ENCODE results near the gene PCDHGA9.
"Not testable (repeated sequence)": the region's sequence is repeated elsewhere in the genome, so short reads cannot be mapped to it uniquely, and the experiment has no call there.

The PCDHGA9 gene

GRCh38 chr5:141399555-141400258 is 2.9 kb upstream of the PCDHGA9 start:
- DNase-seq (ENCODE audit: insufficient read length, low spot score) (no peak), FAIRE-seq (no peak)
- TF ChIP-seq, protein P1, sequence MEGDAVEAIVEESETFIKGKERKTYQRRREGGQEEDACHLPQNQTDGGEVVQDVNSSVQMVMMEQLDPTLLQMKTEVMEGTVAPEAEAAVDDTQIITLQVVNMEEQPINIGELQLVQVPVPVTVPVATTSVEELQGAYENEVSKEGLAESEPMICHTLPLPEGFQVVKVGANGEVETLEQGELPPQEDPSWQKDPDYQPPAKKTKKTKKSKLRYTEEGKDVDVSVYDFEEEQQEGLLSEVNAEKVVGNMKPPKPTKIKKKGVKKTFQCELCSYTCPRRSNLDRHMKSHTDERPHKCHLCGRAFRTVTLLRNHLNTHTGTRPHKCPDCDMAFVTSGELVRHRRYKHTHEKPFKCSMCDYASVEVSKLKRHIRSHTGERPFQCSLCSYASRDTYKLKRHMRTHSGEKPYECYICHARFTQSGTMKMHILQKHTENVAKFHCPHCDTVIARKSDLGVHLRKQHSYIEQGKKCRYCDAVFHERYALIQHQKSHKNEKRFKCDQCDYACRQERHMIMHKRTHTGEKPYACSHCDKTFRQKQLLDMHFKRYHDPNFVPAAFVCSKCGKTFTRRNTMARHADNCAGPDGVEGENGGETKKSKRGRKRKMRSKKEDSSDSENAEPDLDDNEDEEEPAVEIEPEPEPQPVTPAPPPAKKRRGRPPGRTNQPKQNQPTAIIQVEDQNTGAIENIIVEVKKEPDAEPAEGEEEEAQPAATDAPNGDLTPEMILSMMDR (IDR thresholded peaks at IDR 0.05; ENCODE audit: insufficient read depth, missing control alignments): no peak

DNA sequence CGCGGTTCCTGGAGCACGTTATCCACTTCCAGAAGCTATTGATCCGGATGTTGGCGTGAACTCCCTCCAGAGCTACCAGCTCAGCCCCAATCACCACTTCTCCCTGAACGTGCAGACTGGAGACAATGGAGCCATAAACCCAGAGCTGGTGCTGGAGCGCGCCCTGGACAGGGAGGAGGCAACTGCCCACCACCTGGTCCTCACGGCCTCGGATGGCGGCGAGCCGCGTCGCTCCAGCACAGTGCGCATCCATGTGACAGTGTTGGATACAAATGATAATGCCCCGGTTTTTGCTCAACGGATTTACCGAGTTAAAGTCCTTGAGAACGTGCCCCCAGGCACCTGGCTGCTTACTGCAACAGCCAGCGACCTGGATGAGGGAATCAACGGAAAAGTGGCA is 809 bp downstream of the PCDHGA9 start:
- DNase-seq (ENCODE audit: insufficient read length, low spot score) (no peak), FAIRE-seq (no peak)
- TF ChIP-seq, protein P1 (IDR thresholded peaks at IDR 0.05; ENCODE audit: insufficient read depth, missing control alignments): no peak

DNA sequence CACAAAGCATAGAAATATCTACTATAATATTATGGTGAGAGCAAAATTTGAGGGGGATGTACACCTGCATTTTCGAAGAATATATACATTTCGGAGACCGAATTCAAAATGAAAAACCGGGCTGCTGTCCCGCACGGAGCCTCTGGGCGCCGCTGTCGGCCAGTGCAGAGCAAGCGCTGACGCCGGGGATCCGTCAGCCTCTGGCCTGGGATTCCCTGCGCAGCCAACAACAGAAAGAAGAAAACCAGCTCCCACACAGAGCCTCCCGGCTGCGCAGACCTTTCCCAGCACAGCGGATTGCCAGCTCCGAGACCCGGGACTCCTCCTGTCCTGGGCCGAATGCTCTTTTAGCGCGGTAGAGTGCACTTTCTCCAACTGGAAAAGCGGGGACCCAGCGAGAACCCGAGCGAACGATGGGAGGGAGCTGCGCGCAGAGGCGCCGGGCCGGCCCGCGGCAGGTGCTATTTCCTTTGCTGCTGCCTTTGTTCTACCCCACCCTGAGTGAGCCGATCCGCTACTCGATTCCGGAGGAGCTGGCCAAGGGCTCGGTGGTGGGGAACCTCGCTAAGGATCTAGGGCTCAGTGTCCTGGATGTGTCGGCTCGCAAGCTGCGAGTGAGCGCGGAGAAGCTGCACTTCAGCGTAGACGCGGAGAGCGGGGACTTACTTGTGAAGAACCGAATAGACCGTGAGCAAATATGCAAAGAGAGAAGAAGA is 5.4 kb downstream of the PCDHGA9 start, which contains the start of gene PCDHGB6:
Gene PCDHGB6 (plus strand): TSS at position 232 of the 716 bp plus-strand sequence. CDS start 182 bp downstream, at position 414.
- FAIRE-seq; DNase-seq (ENCODE audit: insufficient read length, low spot score): not testable (repeated sequence)

DNA sequence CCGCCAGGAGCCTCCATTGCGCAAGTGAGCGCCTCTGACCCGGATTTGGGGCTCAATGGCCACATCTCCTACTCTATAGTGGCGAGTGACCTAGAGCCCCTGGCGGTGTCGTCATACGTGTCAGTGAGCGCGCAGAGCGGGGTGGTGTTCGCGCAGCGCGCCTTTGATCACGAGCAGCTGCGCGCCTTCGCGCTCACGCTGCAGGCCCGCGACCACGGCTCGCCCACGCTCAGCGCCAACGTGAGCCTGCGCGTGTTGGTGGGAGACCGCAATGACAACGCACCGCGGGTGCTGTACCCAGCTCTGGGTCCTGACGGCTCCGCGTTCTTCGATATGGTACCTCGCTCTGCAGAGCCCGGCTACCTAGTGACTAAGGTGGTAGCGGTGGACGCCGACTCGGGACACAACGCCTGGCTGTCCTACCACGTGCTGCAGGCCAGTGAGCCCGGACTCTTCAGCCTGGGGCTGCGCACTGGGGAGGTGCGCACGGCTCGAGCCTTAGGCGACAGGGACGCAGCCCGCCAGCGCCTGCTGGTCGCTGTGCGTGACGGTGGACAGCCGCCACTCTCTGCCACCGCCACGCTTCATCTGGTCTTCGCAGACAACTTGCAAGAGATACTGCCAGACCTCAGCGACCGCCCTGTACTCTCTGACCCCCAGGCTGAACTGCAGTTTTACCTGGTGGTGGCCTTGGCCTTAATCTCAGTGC is 7.2 kb downstream of the PCDHGA9 start:
- DNase-seq (ENCODE audit: insufficient read length, low spot score): no peak
- TF ChIP-seq, protein P1 (IDR thresholded peaks at IDR 0.05; ENCODE audit: insufficient read depth, missing control alignments): no peak
- no peak for FAIRE-seq

DNA sequence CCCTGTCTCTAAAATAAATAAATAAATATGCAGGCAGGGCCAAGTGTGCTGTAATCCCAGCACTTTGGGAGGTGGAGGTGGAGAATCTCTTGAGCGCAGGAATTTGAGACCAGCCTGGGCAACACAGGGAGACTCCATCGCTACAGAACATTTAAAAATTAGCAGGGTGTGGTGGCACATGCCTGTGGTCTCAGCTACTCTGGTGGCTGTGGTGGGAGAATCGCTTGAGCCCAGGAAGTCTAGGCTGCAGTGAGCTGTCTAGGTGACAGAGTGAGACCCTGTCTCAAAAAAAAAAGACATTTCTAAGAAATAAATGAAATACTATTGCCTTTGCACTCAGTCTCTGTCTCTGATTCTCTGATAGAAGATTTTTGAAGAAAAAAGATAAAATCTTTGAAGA is 9.0 kb downstream of the PCDHGA9 start:
- FAIRE-seq (no peak), DNase-seq (ENCODE audit: insufficient read length, low spot score) (no peak)
- TF ChIP-seq, protein P1 (IDR thresholded peaks at IDR 0.05; ENCODE audit: insufficient read depth, missing control alignments): no peak

- no peak for DNase-seq (ENCODE audit: insufficient read length, low spot score)
- TF ChIP-seq, protein P1 (IDR thresholded peaks at IDR 0.05; ENCODE audit: insufficient read depth, missing control alignments): no peak
- FAIRE-seq: no peak
Observed at GRCh38 chr5:141412854-141413539, 10.4 kb downstream of the PCDHGA9 start, which contains the start of gene PCDHGA10. PCDHGA10 (plus strand) TSS chr5:141412987; CDS start chr5:141413176, 189 bp downstream.

GRCh38 chr5:141413540-141414069 is 11.0 kb downstream of the PCDHGA9 start:
- TF ChIP-seq, protein P1 (IDR thresholded peaks at IDR 0.05; ENCODE audit: insufficient read depth, missing control alignments): no peak
- FAIRE-seq (no peak), DNase-seq (ENCODE audit: insufficient read length, low spot score) (no peak)

GRCh38 chr5:141414548-141415274 is 12.1 kb downstream of the PCDHGA9 start:
- not testable (repeated sequence) for FAIRE-seq; DNase-seq (ENCODE audit: insufficient read length, low spot score)

DNA sequence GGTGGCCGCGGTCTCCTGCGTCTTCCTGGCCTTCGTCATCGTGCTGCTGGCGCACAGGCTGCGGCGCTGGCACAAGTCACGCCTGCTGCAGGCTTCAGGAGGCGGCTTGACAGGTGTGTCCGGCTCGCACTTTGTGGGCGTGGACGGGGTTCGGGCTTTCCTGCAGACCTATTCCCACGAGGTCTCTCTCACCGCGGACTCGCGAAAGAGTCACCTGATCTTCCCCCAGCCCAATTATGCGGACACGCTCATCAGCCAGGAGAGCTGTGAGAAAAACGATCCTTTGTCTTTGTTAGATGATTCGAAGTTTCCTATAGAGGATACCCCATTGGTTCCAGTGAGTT is 12.7 kb downstream of the PCDHGA9 start:
- DNase-seq (ENCODE audit: insufficient read length, low spot score); FAIRE-seq: not testable (repeated sequence)

Data from D721Med (cell line).